T-cell (primary cell): ENCODE measurements around the gene MORN3. TPM values are rescaled to one million over a fixed set of nuclear protein-coding genes. Genes with fewer than 3 reads are reported as not detected.
"Not testable (repeated sequence)": the region's sequence is repeated elsewhere in the genome, so short reads cannot be mapped to it uniquely, and the experiment has no call there.

ENCODE experiments used
- ATAC-seq, 4 experiments: fragments of 200-7000 bp in 3 of 4; fragments of 150-1000 bp in 1 of 4; cut with Tn5 transposase; replicated peaks in 1 of 4; 1 replicate in 3 of 4; 2 replicates in 1 of 4; pipeline ENCODE4 v1.10.0; 2021; ENCODE audit warnings: moderate library complexity in 3 of 4, mild to moderate bottlenecking in 2 of 4, moderate number of reproducible peaks in 1 of 4
- CTCF ChIA-PET, 2 donors: fragments of 300-600 bp; sonication (Branson Sonifier 250); formaldehyde crosslinking; loops; one replicate each; lab custom pipeline; 2022; ENCODE audit warnings: antibody characterized with exemption in 2 of 2; lab: Charles Lee
- POLR2A ChIA-PET, 2 donors: fragments of 300-600 bp; sonication (Branson Sonifier 250); formaldehyde crosslinking; loops; one replicate each; lab custom pipeline; 2022; ENCODE audit warnings: antibody characterized with exemption in 2 of 2; lab: Charles Lee
- DNase-seq, 35 experiments: peaks; one replicate each; pipeline versions ENCODE4 v3.0.0 to v3.0.0-alpha.2; 2013 to 2023
- H3K27ac ChIP-seq: one replicate; pipeline ENCODE4 v1.5.1; 2013; ENCODE audit warnings: low read length
- H3K27me3 ChIP-seq, 2 experiments: replicated peaks in 1 of 2; 1 replicate in 1 of 2; 2 replicates in 1 of 2; pipeline versions ENCODE4 v1.6.1 to v1.7.0; 2013; ENCODE audit warnings: low read length in 1 of 2, mixed read lengths in 1 of 2; ENCODE audit not compliant: control insufficient read depth in 2 of 2, insufficient read depth in 2 of 2; ENCODE audit errors: extremely low read depth in 1 of 2
- H3K36me3 ChIP-seq, 2 donors: 1 replicate in 1 of 2; 2 replicates in 1 of 2; pipeline versions ENCODE4 v1.6.1 to v1.7.0; 2013; ENCODE audit warnings: low read length in 1 of 2; ENCODE audit not compliant: control insufficient read depth in 2 of 2, insufficient read depth in 1 of 2; ENCODE audit errors: extremely low read depth in 1 of 2
- H3K4me1 ChIP-seq, 2 experiments: 1 replicate in 1 of 2; 2 replicates in 1 of 2; pipeline versions ENCODE4 v1.6.1 to v1.7.0; 2013; ENCODE audit warnings: low read length in 2 of 2, mixed read lengths in 1 of 2; ENCODE audit not compliant: insufficient read depth in 2 of 2, control insufficient read depth in 1 of 2; ENCODE audit errors: extremely low read depth in 1 of 2
- H3K4me3 ChIP-seq, 2 donors: 1 replicate in 1 of 2; 2 replicates in 1 of 2; pipeline versions ENCODE4 v1.5.1 to v1.7.0; 2013; ENCODE audit warnings: mild to moderate bottlenecking in 2 of 2, low read length in 1 of 2, moderate library complexity in 1 of 2; ENCODE audit not compliant: control insufficient read depth in 1 of 2; ENCODE audit errors: extremely low read depth in 1 of 2
- H3K9me3 ChIP-seq: 2 replicates; pipeline ENCODE4 v1.7.0; 2013
- H3K27ac Mint-ChIP-seq, 2 donors: one replicate each; pipeline ENCODE4 v1.8.0; 2020 to 2021; ENCODE audit warnings: mild to moderate bottlenecking in 2 of 2, mixed read lengths in 2 of 2
- H3K27me3 Mint-ChIP-seq, 2 donors: one replicate each; pipeline ENCODE4 v1.8.0; 2021 to 2022; ENCODE audit warnings: mixed read lengths in 2 of 2
- H3K36me3 Mint-ChIP-seq: one replicate; pipeline ENCODE4 v1.8.0; 2021; ENCODE audit warnings: mixed read lengths
- H3K4me1 Mint-ChIP-seq, 3 donors: one replicate each; pipeline ENCODE4 v1.8.0; 2020 to 2022; ENCODE audit warnings: mixed read lengths in 3 of 3, mild to moderate bottlenecking in 1 of 3
- H3K4me3 Mint-ChIP-seq, 3 donors: one replicate each; pipeline ENCODE4 v1.8.0; 2020 to 2022; ENCODE audit warnings: mild to moderate bottlenecking in 3 of 3, mixed read lengths in 3 of 3, moderate library complexity in 3 of 3
- H3K9me3 Mint-ChIP-seq, 3 donors: one replicate each; pipeline ENCODE4 v1.8.0; 2020 to 2022; ENCODE audit warnings: mixed read lengths in 3 of 3
- WGBS: methylation state at CpG from one replicate; pipeline ENCODE4 v1.1.5; 2013; ENCODE audit warnings: missing lambda C conversion rate; ENCODE audit not compliant: insufficient coverage; 5-methylcytosine and 5-hydroxymethylcytosine counted together
- total RNA-seq, 35 experiments: library from RNA in 6 of 35; stranded (reverse) in 6 of 35; fragments of 120-200 nt in 1 of 35; gene quantifications; one replicate each; pipeline versions ENCODE4 v1.2.1 to v1.2.4 and lab custom pipeline; 2013 to 2026

The MORN3 gene
- total RNA-seq, 5 donors from 2014 or later (not counting 1 experiment from before 2014, with no cell fraction given): 3.9 to 17.6 (median 8.3) TPM

DNA sequence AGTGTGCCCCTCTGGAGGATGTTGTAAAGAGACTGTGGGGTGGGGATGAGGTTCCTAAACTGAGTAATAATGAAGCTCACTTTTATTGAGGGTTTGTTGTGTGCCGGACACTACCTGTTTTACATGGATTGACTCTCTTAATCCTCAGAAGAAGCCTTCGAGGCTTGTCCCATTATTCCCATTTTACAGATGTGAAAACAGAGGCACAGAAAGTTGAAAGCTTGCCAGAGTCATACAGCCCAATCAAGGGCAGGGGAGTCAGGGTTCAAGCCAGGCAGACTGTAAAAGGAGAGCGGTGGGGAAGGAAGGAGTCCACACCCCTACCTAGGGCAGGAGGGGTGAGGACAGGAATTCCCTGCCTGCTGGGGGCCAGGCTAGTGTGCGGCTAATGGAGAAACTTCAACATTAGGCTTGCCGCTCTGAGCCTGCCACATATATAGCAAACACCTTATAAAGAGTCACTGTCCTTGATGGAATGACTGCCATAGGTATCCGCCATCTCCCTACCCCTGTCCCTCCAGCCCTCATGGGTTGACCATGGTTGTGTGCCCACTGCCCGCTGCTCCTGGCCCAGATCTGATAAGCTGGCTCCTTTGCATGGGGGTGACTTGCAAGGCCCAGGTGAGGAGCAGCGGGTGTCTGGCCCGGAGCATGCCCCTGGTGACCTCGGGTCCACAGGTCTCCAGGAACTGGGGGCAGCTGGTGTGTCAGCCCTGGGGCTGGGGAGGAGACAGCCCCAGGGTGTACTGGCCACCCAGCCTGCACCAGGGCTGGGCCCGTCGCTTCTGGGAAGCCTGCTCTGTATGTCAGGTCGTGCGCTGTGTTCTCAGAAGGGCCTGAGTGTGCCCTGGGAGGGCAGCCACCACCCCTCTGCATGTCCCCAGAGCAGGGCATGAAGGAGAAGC lies 30.9 kb downstream of the MORN3 start:
- Histone ChIP-seq H3K4me3 (no peak overlapping the region), H3K27me3 (no peaks in the 10 kb centered on the region), H3K36me3 (peaks cover 14 to 29% of the 10 kb centered on the region in 2 donors), H3K9me3 (no peaks in the 10 kb centered on the region), H3K4me1 (peaks cover 22 to 65% of the 10 kb centered on the region in 2 experiments), H3K27ac (peak overlapping the region; percentile 84)
- peak overlapping the region in 1 of 3 donors; percentile 79 for H3K4me3 Mint-ChIP-seq
- H3K36me3 Mint-ChIP-seq: peaks cover 17% of the 10 kb centered on the region
- 84% methylated on average over 6 of the region's 14 CpGs for WGBS
- H3K27me3 Mint-ChIP-seq: no peaks in the 10 kb centered on the region
- DNase-seq (no peak), ATAC-seq (no peak)
- CTCF ChIA-PET: interaction anchor here in 1 of 2 donors (1.3 to 2.7 kb wide), 2 partner anchors 11 to 63 kb away, joined by 4 to 18 read pairs; partner anchors contain the start of gene ORAI1
- H3K4me1 Mint-ChIP-seq: peaks cover 49 to 61% (median 51%) of the 10 kb centered on the region in 3 donors
- no peaks in the 10 kb centered on the region for H3K9me3 Mint-ChIP-seq
- peak overlapping the region; percentile 91 to 96 for H3K27ac Mint-ChIP-seq
- POLR2A ChIA-PET: no interaction called here

DNA sequence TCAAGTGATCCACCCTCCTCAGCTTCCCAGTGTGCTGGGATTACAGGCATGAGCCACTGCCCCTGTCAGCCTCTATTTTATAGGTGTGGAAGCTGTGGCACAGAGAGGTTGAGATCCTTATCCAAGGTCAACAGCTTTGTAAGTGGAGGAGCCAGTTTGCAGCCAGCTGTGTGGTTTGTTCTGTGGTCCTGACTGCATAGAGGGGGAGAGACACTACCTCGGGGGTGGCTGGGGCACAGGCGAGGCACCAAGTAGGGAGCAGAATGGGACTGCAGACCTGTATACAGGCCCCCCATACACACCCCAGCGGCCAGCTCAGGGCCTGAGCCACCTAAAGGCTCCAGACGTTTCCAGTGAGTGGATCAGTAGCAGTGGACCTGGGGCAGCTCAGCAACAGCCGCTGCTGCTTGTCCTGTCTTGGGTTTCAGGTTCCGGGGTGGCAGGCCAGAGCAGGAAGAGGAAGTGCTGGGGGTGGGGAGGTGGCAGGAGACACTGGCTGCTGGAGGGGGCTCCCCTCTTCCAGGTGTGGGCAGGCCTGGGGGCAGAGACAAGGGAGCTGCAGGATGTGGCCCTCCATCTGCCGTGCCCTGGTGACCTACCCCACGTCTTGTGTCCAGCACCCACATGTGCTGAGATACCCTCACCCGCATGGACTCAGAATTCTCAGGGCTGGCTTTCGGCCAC lies 32.1 kb downstream of the MORN3 start:
- no peaks in the 10 kb centered on the region for H3K27me3 Mint-ChIP-seq
- peaks cover 60 to 73% (median 62%) of the 10 kb centered on the region in 3 donors for H3K4me1 Mint-ChIP-seq

GRCh38 chr12:121634836-121635235 lies 34.6 kb downstream of the MORN3 start:
- Histone ChIP-seq H3K36me3 (peaks cover 3 to 16% of the 10 kb centered on the region in 2 donors), H3K4me1 (peaks cover 41 to 86% of the 10 kb centered on the region in 2 experiments), H3K9me3 (no peaks in the 10 kb centered on the region), H3K4me3 (peak overlapping the region in 1 of 2 donors; percentile 26), H3K27ac (no peak overlapping the region), H3K27me3 (no peaks in the 10 kb centered on the region)
- WGBS: no CpG with 5 or more reads among the region's 13 CpGs
- CTCF ChIA-PET: interaction anchor here (0.6 to 1.4 kb wide), 2 partner anchors 38 to 155 kb away, joined by 3 to 8 read pairs; no protein-coding TSS in a partner anchor
- peaks cover 72 to 77% (median 74%) of the 10 kb centered on the region in 3 donors for H3K4me1 Mint-ChIP-seq
- POLR2A ChIA-PET: interaction anchor here in 1 of 2 donors (0.8 kb wide), 1 partner anchor 53 kb away, joined by 3 read pairs; no protein-coding TSS in a partner anchor
- no peak for DNase-seq
- no peak for ATAC-seq
- H3K4me3 Mint-ChIP-seq: peak overlapping the region in 2 of 3 donors; percentile 9 to 50
- H3K27ac Mint-ChIP-seq: peak overlapping the region; percentile 90 to 92
- peaks cover 19% of the 10 kb centered on the region for H3K36me3 Mint-ChIP-seq
- H3K27me3 Mint-ChIP-seq: no peaks in the 10 kb centered on the region
- no peaks in the 10 kb centered on the region for H3K9me3 Mint-ChIP-seq

More for the DNA sequence above, 32.1 kb downstream of the MORN3 start:
- ChIA-PET CTCF (interaction anchor here in 1 of 2 donors (1.3 to 2.7 kb wide), 3 partner anchors 10 to 61 kb away, joined by 4 to 18 read pairs (median 8); partner anchors contain the start of gene ORAI1), POLR2A (interaction anchor here (0.6 to 1.3 kb wide), 4 partner anchors 11 to 159 kb away, joined by 3 to 7 read pairs (median 4); partner anchors contain the start of gene ORAI1 (in 1 of the 2))
- DNase-seq: peak in 34 of 35 experiments; percentile 18 to 68 (median 46)
- H3K9me3 ChIP-seq: no peaks in the 10 kb centered on the region
- H3K4me1 ChIP-seq: peaks cover 30 to 76% of the 10 kb centered on the region in 2 experiments
- no peaks in the 10 kb centered on the region for H3K9me3 Mint-ChIP-seq
- WGBS: 15% methylated on average over 6 of the region's 10 CpGs
- peak overlapping the region; percentile 91 to 96 for H3K27ac Mint-ChIP-seq
- peak overlapping the region; percentile 84 for H3K27ac ChIP-seq
- H3K27me3 ChIP-seq: no peaks in the 10 kb centered on the region
- peaks cover 16 to 29% of the 10 kb centered on the region in 2 donors for H3K36me3 ChIP-seq
- peak overlapping the region; percentile 53 to 79 (median 62) for H3K4me3 Mint-ChIP-seq
- ATAC-seq: peak; percentile 76 to 91 (median 84)
- H3K4me3 ChIP-seq: peak overlapping the region; percentile 29 to 36
- peaks cover 20% of the 10 kb centered on the region for H3K36me3 Mint-ChIP-seq

DNA sequence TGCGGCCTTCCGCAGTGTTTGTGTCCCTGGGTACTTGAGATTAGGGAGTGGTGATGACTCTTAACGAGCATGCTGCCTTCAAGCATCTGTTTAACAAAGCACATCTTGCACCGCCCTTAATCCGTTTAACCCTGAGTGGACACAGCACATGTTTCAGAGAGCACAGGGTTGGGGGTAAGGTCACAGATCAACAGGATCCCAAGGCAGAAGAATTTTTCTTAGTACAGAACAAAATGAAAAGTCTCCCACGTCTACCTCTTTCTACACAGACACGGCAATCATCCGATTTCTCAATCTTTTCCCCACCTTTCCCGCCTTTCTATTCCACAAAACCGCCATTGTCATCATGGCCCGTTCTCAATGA lies 35.6 kb downstream of the MORN3 start:
- POLR2A ChIA-PET: interaction anchor here in 1 of 2 donors (0.6 kb wide), 1 partner anchor 37 kb away, joined by 11 read pairs; no protein-coding TSS in a partner anchor
- H3K4me3 Mint-ChIP-seq, CTCF ChIA-PET, H3K4me3 ChIP-seq, H3K27me3 ChIP-seq, ATAC-seq, H3K9me3 ChIP-seq, H3K27me3 Mint-ChIP-seq, H3K9me3 Mint-ChIP-seq, H3K27ac ChIP-seq, DNase-seq, H3K27ac Mint-ChIP-seq: not testable (repeated sequence)
- WGBS: no CpG with 5 or more reads among the region's 11 CpGs
- H3K4me1 ChIP-seq: peaks cover 48 to 91% of the 10 kb centered on the region in 2 experiments
- H3K36me3 Mint-ChIP-seq: peaks cover 23% of the 10 kb centered on the region
- H3K4me1 Mint-ChIP-seq: peaks cover 80 to 84% (median 82%) of the 10 kb centered on the region in 3 donors
- peaks cover 3 to 12% of the 10 kb centered on the region in 2 donors for H3K36me3 ChIP-seq

DNA sequence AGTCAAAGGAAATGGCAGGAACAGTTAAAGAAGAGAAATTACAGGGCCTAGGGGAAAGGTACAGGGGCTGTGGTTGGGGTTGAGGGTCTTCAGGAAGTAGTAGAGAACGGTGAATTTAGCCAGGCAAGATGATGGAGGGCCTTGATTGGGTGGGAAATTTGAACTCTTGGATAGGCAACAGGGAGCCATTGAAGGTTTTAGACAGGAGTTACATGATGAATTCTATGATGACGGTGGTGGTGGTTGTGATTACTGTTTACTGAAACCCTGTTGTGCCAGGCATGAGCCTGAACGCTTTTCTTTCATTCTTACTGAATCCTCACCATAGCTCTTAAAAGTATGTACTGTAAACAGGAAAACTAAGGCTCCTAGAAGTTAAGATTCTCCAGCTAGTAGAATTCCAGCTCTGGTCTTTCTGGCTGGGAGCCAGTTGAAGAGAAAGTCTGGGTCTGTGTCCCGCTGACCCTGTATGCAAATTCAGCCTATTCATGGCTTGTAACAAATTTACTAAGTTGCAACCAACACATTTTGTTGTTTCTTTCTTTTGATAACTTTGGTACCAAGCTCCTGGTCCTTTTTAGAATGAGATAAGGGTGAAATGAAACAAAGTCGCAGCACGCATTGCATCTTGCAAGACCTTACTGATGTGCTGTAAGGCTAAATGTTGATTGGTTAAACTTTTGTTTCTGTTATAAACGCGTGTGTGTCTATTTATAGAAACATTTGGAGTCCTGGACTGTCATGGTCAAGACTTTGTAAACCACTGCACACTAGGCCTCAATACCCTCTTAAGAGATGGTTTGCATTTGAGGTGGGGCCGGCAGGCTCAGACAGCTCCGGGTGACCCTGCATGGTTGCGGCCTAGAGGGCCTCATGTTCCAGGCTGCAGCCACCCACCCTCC lies 37.1 kb downstream of the MORN3 start:
- ATAC-seq (no peak), DNase-seq (no peak)
- Histone ChIP-seq H3K9me3 (no peaks in the 10 kb centered on the region), H3K4me1 (peaks cover 46 to 87% of the 10 kb centered on the region in 2 experiments), H3K27me3 (no peaks in the 10 kb centered on the region), H3K4me3 (peak overlapping the region in 1 of 2 donors; percentile 0), H3K27ac (peak overlapping the region; percentile 27), H3K36me3 (peaks cover 3 to 10% of the 10 kb centered on the region in 2 donors)
- H3K4me3 Mint-ChIP-seq: peak overlapping the region; percentile 47 to 95 (median 58)
- H3K36me3 Mint-ChIP-seq: peaks cover 23% of the 10 kb centered on the region
- CTCF ChIA-PET: interaction anchor here in 1 of 2 donors (1.0 kb wide), 1 partner anchor 54 kb away, joined by 3 read pairs; no protein-coding TSS in a partner anchor
- peaks cover 78 to 87% (median 79%) of the 10 kb centered on the region in 3 donors for H3K4me1 Mint-ChIP-seq
- no peaks in the 10 kb centered on the region for H3K27me3 Mint-ChIP-seq
- 31% methylated on average over 1 of the region's 11 CpGs for WGBS
- no peaks in the 10 kb centered on the region for H3K9me3 Mint-ChIP-seq
- peak overlapping the region; percentile 86 to 93 for H3K27ac Mint-ChIP-seq
- POLR2A ChIA-PET: interaction anchor here in 1 of 2 donors (0.6 kb wide), 2 partner anchors 165 to 1055 kb away, joined by 3 to 7 read pairs; no protein-coding TSS in a partner anchor
